GM12878 (cell line): ENCODE measurements around the gene LAMP5. TPM values are rescaled to one million over a fixed set of nuclear protein-coding genes. Genes with fewer than 3 reads are reported as not detected.

Experiments used
- ATAC-seq: fragments of 200-7000 bp; cut with Tn5 transposase; 3 replicates; pipeline ENCODE4 v1.9.1; 2020; ENCODE audit warnings: mild to moderate bottlenecking, moderate library complexity
- BruUV-seq: library from RNA; stranded (reverse); fragments of 400-500 nt; replicated peaks from 2 replicates; lab custom pipeline; 2021; lab: Mats Ljungman, UMichigan
- CTCF ChIA-PET: fragments of 300-600 bp; sonication (Branson Sonifier 250); formaldehyde crosslinking; extraction: SDS; loops from one replicate; lab custom pipeline; 2021; ENCODE audit warnings: inconsistent platforms; lab: Yijun Ruan, JAX
- POLR2A ChIA-PET: fragments of 350-600 bp; formaldehyde crosslinking; extraction: SDS; loops from one replicate; lab custom pipeline; 2021; ENCODE audit warnings: inconsistent platforms; lab: Charles Lee
- RAD21 ChIA-PET: fragments of 300-600 bp; sonication (Branson Sonifier 250); formaldehyde crosslinking; loops from one replicate; lab custom pipeline; 2023; ENCODE audit warnings: antibody characterized with exemption; ENCODE audit not compliant: unreplicated experiment; lab: Charles Lee
- SMC1A ChIA-PET: fragments of 300-600 bp; sonication (Branson Sonifier 250); formaldehyde crosslinking; loops from one replicate; lab custom pipeline; 2023; ENCODE audit not compliant: unreplicated experiment, uncharacterized antibody; lab: Charles Lee
- DNase-seq: peaks from one replicate; pipeline ENCODE4 v3.0.0-alpha.2; 2011; ENCODE audit warnings: low read depth, low spot score
- FAIRE-seq: peaks from 3 replicates; lab custom pipeline; 2011; peaks lifted over from hg19 to GRCh38; lab: Jason Lieb, UNC
- H2AFZ ChIP-seq: 2 replicates; pipeline ENCODE4 v1.6.0; 2011; ENCODE audit warnings: low read depth, low read length, control low read depth; ENCODE audit not compliant: control insufficient read depth
- H3K27ac ChIP-seq: 2 replicates; pipeline ENCODE4 v1.5.1; 2011; ENCODE audit warnings: control low read depth; ENCODE audit not compliant: control insufficient read depth, insufficient read depth
- H3K27me3 ChIP-seq, 2 experiments: replicated peaks in 1 of 2; 2 replicates each; pipeline versions ENCODE4 v1.6.0 to v1.6.1; 2011; ENCODE audit warnings: low read length in 1 of 2; ENCODE audit not compliant: control insufficient read depth in 2 of 2, insufficient read depth in 2 of 2
- H3K36me3 ChIP-seq, 2 experiments: 2 replicates each; pipeline ENCODE4 v1.5.1; 2011; ENCODE audit warnings: low read length in 1 of 2; ENCODE audit not compliant: control insufficient read depth in 2 of 2, insufficient read depth in 2 of 2
- H3K4me1 ChIP-seq: 2 replicates; pipeline ENCODE4 v1.6.1; 2011; ENCODE audit warnings: mild to moderate bottlenecking, low read length, moderate library complexity, mixed read lengths; ENCODE audit not compliant: control insufficient read depth, insufficient read depth
- H3K4me2 ChIP-seq: 2 replicates; pipeline ENCODE4 v1.6.0; 2011; ENCODE audit warnings: control low read depth; ENCODE audit not compliant: control insufficient read depth, insufficient read depth
- H3K4me3 ChIP-seq: fragments of 200-600 bp; sonication (generic); 2 replicates; pipeline ENCODE4 v1.5.1; 2016
- H3K79me2 ChIP-seq: 2 replicates; pipeline ENCODE4 v1.6.0; 2011; ENCODE audit warnings: low read length; ENCODE audit not compliant: control insufficient read depth, insufficient read depth
- H3K9ac ChIP-seq: 2 replicates; pipeline ENCODE4 v1.8.0; 2011; ENCODE audit warnings: low read length, control low read depth, mixed read lengths; ENCODE audit not compliant: control insufficient read depth, insufficient read depth
- H3K9me3 ChIP-seq: replicated peaks from 3 replicates; pipeline ENCODE4 v1.5.1; 2011; ENCODE audit warnings: mild to moderate bottlenecking, low read length; ENCODE audit not compliant: control insufficient read depth, insufficient read depth
- H4K20me1 ChIP-seq: 2 replicates; pipeline ENCODE4 v1.6.0; 2011; ENCODE audit not compliant: control insufficient read depth, insufficient read depth
- BACH1 ChIP-seq: fragments of 450-650 bp; IDR thresholded peaks from 2 replicates; pipeline ENCODE4 v1.6.1; 2017; ENCODE audit warnings: mild to moderate bottlenecking, borderline replicate concordance
- BCL11A ChIP-seq: IDR thresholded peaks from 2 replicates; pipeline ENCODE4 v1.6.1; 2011; ENCODE audit warnings: low read depth, low read length
- MTA3 ChIP-seq: IDR thresholded peaks from 2 replicates; pipeline ENCODE4 v1.6.1; 2012; ENCODE audit warnings: low read length, inconsistent platforms, borderline replicate concordance
- MYB ChIP-seq: fragments of 150-350 bp; IDR thresholded peaks from 2 replicates; pipeline ENCODE4 v1.6.1; 2014; ENCODE audit warnings: mild to moderate bottlenecking, low read depth, low read length, borderline replicate concordance
- MYC ChIP-seq: IDR thresholded peaks from 2 replicates; pipeline ENCODE4 v1.6.1; 2011; ENCODE audit warnings: mild to moderate bottlenecking, low read length, moderate library complexity, inconsistent platforms; ENCODE audit not compliant: insufficient read depth, insufficient replicate concordance, insufficient read length, severe bottlenecking
- NFIC ChIP-seq: IDR thresholded peaks from 2 replicates; pipeline ENCODE4 v1.6.1; 2012; ENCODE audit warnings: low read depth, mild to moderate bottlenecking, inconsistent platforms, low read length, moderate library complexity
- RB1 ChIP-seq: fragments of 450-650 bp; formaldehyde crosslinking; IDR thresholded peaks from 2 replicates; pipeline ENCODE4 v1.6.1; 2017; ENCODE audit warnings: mild to moderate bottlenecking, borderline replicate concordance
- SP1 ChIP-seq: IDR thresholded peaks from one replicate; pipeline ENCODE4 v1.6.1; 2011; ENCODE audit warnings: low read depth, low read length
- STAT3 ChIP-seq: IDR thresholded peaks from 2 replicates; pipeline ENCODE4 v1.6.1; 2011; ENCODE audit warnings: low read depth, low read length, improper control_type of control experiment
- YBX1 ChIP-seq: fragments of 450-650 bp; IDR thresholded peaks from 2 replicates; pipeline ENCODE4 v1.6.1; 2016; ENCODE audit warnings: antibody characterized with exemption
- ZBED1 ChIP-seq: IDR thresholded peaks from 2 replicates; pipeline ENCODE4 v1.6.1; 2016; ENCODE audit warnings: borderline replicate concordance
- WGBS: methylation state at CpG from one replicate; pipeline ENCODE4 v1.1.6; 2016; ENCODE audit warnings: low lambda C conversion rate; ENCODE audit not compliant: insufficient replicate concordance, insufficient coverage; ENCODE audit errors: missing lambda C conversion rate; 5-methylcytosine and 5-hydroxymethylcytosine counted together
- in situ Hi-C: fragments of 300-500 bp; cut with MboI; formaldehyde crosslinking; loops from 9 replicates; pipeline ENCODE4 v1.14.3; 2018; ENCODE audit warnings: mixed read lengths
- intact Hi-C: fragments of 100-400 bp; cut with micrococcal nuclease; formaldehyde crosslinking; loops from one replicate; pipeline ENCODE4 v1.14.2; 2022; ENCODE audit not compliant: unreplicated experiment
- polyA plus RNA-seq, 11 experiments: library from polyadenylated mRNA; depleted of rRNA in 4 of 11; unstranded in 6 of 11; stranded (reverse) in 5 of 11; fragments of >200 nt; fragmentation: Nextera tagmentation in 4 of 11; fragmentation: Illumina TruSeq in 1 of 11; extraction: Ambion mirVana in 4 of 11; extraction: Trizol in 1 of 11; gene quantifications; 1 replicate in 1 of 11; 2 replicates in 10 of 11; pipeline versions ENCODE4 v1.2.1 to v1.2.3, GENCODE V29; 2011 to 2016; ENCODE audit warnings: inconsistent platforms in 2 of 11, missing spikeins in 2 of 11, low read depth in 1 of 11
- total RNA-seq, 4 experiments: library from RNA; depleted of rRNA in 3 of 4; stranded (reverse); fragments of >200 nt in 3 of 4; fragmentation: Illumina TruSeq in 1 of 4; extraction: Trizol in 1 of 4; gene quantifications; 2 replicates each; pipeline versions ENCODE4 v1.2.1 to v1.2.3, GENCODE V29; 2013 to 2021
- TF ChIP-seq, protein P1 (sequence below): fragments of 450-650 bp; IDR thresholded peaks from 2 replicates; pipeline ENCODE4 v1.6.1; 2017; ENCODE audit warnings: mild to moderate bottlenecking, moderate library complexity
- TF ChIP-seq, protein P2 (sequence below): fragments of 450-650 bp; IDR thresholded peaks from 2 replicates; pipeline ENCODE4 v1.6.1; 2016; ENCODE audit warnings: mild to moderate bottlenecking
- TF ChIP-seq, protein P3 (sequence below), 3 experiments: IDR thresholded peaks in 2 of 3; conservative IDR thresholded peaks in 1 of 3; 2 replicates each; pipeline ENCODE4 v1.5.1; 2011; ENCODE audit warnings: low read depth in 3 of 3, low read length in 3 of 3, mild to moderate bottlenecking in 3 of 3, control low read depth in 2 of 3, moderate library complexity in 2 of 3, inconsistent platforms in 1 of 3, mixed read lengths in 1 of 3; ENCODE audit not compliant: control insufficient read depth in 2 of 3, insufficient read depth in 1 of 3; ENCODE audit errors: extremely low read depth in 1 of 3
- TF ChIP-seq, protein P4 (sequence below): IDR thresholded peaks from 2 replicates; pipeline ENCODE4 v1.6.1; 2012; ENCODE audit warnings: low read depth, low read length, improper control_type of control experiment
- TF ChIP-seq, protein P5 (sequence below): fragments of 450-650 bp; IDR thresholded peaks from 2 replicates; pipeline ENCODE4 v1.6.1; 2014; ENCODE audit warnings: mild to moderate bottlenecking

LAMP5 gene
- total and polyA plus RNA-seq, 10 of the 15 experiments (the other 5 are each of a cell fraction or from before 2014, with no cell fraction given) = 0.10 to 0.56 (median 0.49) TPM; not detected in 1

DNA sequence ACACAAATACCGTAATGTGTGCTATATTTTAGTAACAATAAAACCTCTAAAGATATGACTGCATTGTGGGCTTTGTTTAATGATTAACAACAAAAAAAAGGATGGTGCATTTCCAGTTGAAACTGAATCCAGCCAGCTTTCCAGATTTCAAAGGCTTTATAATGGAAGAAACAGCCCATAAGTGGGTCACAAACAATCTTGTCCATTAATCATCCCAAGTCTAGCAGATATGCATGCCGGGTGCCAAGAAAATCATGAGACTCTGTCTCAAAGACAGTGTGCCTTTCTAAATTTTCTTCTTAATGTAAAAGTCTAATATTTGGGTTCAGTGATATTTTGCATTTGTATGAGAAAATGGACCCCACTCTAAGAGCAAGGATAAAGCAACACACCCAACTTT lies 20.6 kb upstream of the LAMP5 start (continued):
- TF ChIP-seq, protein P1, sequence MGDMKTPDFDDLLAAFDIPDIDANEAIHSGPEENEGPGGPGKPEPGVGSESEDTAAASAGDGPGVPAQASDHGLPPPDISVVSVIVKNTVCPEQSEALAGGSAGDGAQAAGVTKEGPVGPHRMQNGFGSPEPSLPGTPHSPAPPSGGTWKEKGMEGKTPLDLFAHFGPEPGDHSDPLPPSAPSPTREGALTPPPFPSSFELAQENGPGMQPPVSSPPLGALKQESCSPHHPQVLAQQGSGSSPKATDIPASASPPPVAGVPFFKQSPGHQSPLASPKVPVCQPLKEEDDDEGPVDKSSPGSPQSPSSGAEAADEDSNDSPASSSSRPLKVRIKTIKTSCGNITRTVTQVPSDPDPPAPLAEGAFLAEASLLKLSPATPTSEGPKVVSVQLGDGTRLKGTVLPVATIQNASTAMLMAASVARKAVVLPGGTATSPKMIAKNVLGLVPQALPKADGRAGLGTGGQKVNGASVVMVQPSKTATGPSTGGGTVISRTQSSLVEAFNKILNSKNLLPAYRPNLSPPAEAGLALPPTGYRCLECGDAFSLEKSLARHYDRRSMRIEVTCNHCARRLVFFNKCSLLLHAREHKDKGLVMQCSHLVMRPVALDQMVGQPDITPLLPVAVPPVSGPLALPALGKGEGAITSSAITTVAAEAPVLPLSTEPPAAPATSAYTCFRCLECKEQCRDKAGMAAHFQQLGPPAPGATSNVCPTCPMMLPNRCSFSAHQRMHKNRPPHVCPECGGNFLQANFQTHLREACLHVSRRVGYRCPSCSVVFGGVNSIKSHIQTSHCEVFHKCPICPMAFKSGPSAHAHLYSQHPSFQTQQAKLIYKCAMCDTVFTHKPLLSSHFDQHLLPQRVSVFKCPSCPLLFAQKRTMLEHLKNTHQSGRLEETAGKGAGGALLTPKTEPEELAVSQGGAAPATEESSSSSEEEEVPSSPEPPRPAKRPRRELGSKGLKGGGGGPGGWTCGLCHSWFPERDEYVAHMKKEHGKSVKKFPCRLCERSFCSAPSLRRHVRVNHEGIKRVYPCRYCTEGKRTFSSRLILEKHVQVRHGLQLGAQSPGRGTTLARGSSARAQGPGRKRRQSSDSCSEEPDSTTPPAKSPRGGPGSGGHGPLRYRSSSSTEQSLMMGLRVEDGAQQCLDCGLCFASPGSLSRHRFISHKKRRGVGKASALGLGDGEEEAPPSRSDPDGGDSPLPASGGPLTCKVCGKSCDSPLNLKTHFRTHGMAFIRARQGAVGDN = no peak
- TF ChIP-seq, protein P2, sequence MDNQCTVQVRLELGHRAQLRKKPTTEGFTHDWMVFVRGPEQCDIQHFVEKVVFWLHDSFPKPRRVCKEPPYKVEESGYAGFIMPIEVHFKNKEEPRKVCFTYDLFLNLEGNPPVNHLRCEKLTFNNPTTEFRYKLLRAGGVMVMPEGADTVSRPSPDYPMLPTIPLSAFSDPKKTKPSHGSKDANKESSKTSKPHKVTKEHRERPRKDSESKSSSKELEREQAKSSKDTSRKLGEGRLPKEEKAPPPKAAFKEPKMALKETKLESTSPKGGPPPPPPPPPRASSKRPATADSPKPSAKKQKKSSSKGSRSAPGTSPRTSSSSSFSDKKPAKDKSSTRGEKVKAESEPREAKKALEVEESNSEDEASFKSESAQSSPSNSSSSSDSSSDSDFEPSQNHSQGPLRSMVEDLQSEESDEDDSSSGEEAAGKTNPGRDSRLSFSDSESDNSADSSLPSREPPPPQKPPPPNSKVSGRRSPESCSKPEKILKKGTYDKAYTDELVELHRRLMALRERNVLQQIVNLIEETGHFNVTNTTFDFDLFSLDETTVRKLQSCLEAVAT = no peak
- no peak for TF ChIP-seq RB1
- no peak for TF ChIP-seq MTA3
- TF ChIP-seq BACH1 = no peak
- no peak for TF ChIP-seq STAT3
- TF ChIP-seq YBX1 = no peak
- no peak for TF ChIP-seq BCL11A

- H3K27me3 ChIP-seq = no peaks in the 10 kb centered on the region; a peak in 1 of 4 replicates
- no peak for DNase-seq
- intact Hi-C loops (no loop called here), in situ Hi-C loops (no loop called here)
- ChIA-PET RAD21 (no interaction called here), CTCF (no interaction called here), POLR2A (no interaction called here), SMC1A (no interaction called here)
- H3K4me3 ChIP-seq = no peak overlapping the region
- no peak for ATAC-seq
- no peak overlapping the region for H3K9ac ChIP-seq
- H3K9me3 ChIP-seq = no peaks in the 10 kb centered on the region; the same call in 2 of the 3 replicates
- BruUV-seq = no TSS peak
- H3K4me1 ChIP-seq = peaks cover 4% of the 10 kb centered on the region; the same call in 1 of the 2 replicates
- H2AFZ ChIP-seq = no peak overlapping the region
- no peak overlapping the region for H3K4me2 ChIP-seq
- no peak for FAIRE-seq
- H3K79me2 ChIP-seq = no peaks in the 10 kb centered on the region
- H3K36me3 ChIP-seq = no peaks in the 10 kb centered on the region
- no peaks in the 10 kb centered on the region for H4K20me1 ChIP-seq
- H3K27ac ChIP-seq = no peak overlapping the region
- 0% methylated on average over 2 of the region's 2 CpGs for WGBS
- no peak for TF ChIP-seq MYC
- no peak for TF ChIP-seq MYB
- TF ChIP-seq, protein P3, sequence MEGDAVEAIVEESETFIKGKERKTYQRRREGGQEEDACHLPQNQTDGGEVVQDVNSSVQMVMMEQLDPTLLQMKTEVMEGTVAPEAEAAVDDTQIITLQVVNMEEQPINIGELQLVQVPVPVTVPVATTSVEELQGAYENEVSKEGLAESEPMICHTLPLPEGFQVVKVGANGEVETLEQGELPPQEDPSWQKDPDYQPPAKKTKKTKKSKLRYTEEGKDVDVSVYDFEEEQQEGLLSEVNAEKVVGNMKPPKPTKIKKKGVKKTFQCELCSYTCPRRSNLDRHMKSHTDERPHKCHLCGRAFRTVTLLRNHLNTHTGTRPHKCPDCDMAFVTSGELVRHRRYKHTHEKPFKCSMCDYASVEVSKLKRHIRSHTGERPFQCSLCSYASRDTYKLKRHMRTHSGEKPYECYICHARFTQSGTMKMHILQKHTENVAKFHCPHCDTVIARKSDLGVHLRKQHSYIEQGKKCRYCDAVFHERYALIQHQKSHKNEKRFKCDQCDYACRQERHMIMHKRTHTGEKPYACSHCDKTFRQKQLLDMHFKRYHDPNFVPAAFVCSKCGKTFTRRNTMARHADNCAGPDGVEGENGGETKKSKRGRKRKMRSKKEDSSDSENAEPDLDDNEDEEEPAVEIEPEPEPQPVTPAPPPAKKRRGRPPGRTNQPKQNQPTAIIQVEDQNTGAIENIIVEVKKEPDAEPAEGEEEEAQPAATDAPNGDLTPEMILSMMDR (IDR thresholded peaks at IDR 0.05 in 2 of 3, conservative IDR thresholded peaks at IDR 0.05 in 1 of 3; ENCODE audit: control insufficient read depth in 2 of 3, extremely low read depth in 1 of 3, insufficient read depth in 1 of 3, low read depth in 3 of 3, low read length in 3 of 3) = no peak
- no peak for TF ChIP-seq ZBED1
- TF ChIP-seq, protein P4, sequence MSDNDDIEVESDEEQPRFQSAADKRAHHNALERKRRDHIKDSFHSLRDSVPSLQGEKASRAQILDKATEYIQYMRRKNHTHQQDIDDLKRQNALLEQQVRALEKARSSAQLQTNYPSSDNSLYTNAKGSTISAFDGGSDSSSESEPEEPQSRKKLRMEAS = no peak
- no peak for TF ChIP-seq NFIC
- TF ChIP-seq, protein P5, sequence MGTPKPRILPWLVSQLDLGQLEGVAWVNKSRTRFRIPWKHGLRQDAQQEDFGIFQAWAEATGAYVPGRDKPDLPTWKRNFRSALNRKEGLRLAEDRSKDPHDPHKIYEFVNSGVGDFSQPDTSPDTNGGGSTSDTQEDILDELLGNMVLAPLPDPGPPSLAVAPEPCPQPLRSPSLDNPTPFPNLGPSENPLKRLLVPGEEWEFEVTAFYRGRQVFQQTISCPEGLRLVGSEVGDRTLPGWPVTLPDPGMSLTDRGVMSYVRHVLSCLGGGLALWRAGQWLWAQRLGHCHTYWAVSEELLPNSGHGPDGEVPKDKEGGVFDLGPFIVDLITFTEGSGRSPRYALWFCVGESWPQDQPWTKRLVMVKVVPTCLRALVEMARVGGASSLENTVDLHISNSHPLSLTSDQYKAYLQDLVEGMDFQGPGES = no peak
- TF ChIP-seq SP1 = no peak
Observed at GRCh38 chr20:9495701-9496100, 18.7 kb upstream of the LAMP5 start.
